ENCODE measurements around the gene SUN2. TPM values are rescaled to one million over a fixed set of nuclear protein-coding genes. Genes with fewer than 3 reads are reported as not detected.

Gene SUN2
- total RNA-seq, 1 experiment from 2014 or later = 45.1 TPM

DNA sequence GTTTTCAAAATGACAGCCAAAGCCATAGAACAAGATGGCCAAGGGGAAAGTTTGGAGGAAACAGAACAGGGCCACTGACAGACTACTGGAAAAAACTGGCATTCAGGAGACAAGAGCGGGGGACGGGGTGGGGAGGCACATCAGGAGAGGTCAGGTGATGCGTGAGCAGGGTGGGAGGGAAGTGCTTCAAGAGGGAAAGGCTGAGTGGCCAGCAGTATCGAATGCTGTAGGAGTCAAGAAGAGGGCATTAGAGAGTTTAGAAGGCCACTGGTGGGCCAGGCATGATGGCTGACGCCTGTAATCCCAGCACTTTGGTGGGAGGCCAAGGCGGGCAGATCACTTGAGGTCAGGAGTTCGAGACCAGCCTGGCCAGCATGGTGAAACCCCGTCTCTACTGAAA is 41.9 kb downstream of the SUN2 start:
- BruUV-seq (replicated peaks) = no TSS peak
- TF ChIP-seq, protein P1, sequence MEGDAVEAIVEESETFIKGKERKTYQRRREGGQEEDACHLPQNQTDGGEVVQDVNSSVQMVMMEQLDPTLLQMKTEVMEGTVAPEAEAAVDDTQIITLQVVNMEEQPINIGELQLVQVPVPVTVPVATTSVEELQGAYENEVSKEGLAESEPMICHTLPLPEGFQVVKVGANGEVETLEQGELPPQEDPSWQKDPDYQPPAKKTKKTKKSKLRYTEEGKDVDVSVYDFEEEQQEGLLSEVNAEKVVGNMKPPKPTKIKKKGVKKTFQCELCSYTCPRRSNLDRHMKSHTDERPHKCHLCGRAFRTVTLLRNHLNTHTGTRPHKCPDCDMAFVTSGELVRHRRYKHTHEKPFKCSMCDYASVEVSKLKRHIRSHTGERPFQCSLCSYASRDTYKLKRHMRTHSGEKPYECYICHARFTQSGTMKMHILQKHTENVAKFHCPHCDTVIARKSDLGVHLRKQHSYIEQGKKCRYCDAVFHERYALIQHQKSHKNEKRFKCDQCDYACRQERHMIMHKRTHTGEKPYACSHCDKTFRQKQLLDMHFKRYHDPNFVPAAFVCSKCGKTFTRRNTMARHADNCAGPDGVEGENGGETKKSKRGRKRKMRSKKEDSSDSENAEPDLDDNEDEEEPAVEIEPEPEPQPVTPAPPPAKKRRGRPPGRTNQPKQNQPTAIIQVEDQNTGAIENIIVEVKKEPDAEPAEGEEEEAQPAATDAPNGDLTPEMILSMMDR (IDR thresholded peaks at IDR 0.05) = no peak
- TF ChIP-seq SIN3A (IDR thresholded peaks at IDR 0.05; ENCODE audit: borderline replicate concordance, insufficient read depth, low read depth, low read length) (no peak), POLR2AphosphoS5 (IDR thresholded peaks at IDR 0.05; ENCODE audit: low read depth, low read length) (no peak), TCF7L2 (IDR thresholded peaks at IDR 0.05; ENCODE audit: low read depth, low read length) (no peak)
- TF ChIP-seq, protein P2, sequence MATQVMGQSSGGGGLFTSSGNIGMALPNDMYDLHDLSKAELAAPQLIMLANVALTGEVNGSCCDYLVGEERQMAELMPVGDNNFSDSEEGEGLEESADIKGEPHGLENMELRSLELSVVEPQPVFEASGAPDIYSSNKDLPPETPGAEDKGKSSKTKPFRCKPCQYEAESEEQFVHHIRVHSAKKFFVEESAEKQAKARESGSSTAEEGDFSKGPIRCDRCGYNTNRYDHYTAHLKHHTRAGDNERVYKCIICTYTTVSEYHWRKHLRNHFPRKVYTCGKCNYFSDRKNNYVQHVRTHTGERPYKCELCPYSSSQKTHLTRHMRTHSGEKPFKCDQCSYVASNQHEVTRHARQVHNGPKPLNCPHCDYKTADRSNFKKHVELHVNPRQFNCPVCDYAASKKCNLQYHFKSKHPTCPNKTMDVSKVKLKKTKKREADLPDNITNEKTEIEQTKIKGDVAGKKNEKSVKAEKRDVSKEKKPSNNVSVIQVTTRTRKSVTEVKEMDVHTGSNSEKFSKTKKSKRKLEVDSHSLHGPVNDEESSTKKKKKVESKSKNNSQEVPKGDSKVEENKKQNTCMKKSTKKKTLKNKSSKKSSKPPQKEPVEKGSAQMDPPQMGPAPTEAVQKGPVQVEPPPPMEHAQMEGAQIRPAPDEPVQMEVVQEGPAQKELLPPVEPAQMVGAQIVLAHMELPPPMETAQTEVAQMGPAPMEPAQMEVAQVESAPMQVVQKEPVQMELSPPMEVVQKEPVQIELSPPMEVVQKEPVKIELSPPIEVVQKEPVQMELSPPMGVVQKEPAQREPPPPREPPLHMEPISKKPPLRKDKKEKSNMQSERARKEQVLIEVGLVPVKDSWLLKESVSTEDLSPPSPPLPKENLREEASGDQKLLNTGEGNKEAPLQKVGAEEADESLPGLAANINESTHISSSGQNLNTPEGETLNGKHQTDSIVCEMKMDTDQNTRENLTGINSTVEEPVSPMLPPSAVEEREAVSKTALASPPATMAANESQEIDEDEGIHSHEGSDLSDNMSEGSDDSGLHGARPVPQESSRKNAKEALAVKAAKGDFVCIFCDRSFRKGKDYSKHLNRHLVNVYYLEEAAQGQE (IDR thresholded peaks at IDR 0.05; ENCODE audit: insufficient read depth in 1 of 2, low read depth in 2 of 2, low read length in 1 of 2) = no peak
- Histone ChIP-seq H3K4me1 (ENCODE audit: control insufficient read depth, insufficient read depth, low read length) (peaks cover 4% of the 10 kb centered on the region), H3K36me3 (ENCODE audit: control insufficient read depth, insufficient read depth, low read length) (no peaks in the 10 kb centered on the region), H3K9me3 (ENCODE audit: control insufficient read depth, insufficient read depth, low read depth, low read length) (no peaks in the 10 kb centered on the region), H3K27me3 (ENCODE audit: control insufficient read depth, insufficient read depth, low read length) (no peaks in the 10 kb centered on the region), H3K27ac (ENCODE audit: low read length) (no peak overlapping the region), H3K4me3 (ENCODE audit: low read depth in 2 of 2, low read length in 2 of 2) (no peak overlapping the region)
- CTCF ChIA-PET = no interaction called here
- intact Hi-C loops (cut with micrococcal nuclease; ENCODE audit: unreplicated experiment) = no loop called here
- POLR2A ChIA-PET = no interaction called here
- ATAC-seq (no peak), DNase-seq (ENCODE audit: low read depth, low spot score) (no peak)
- in situ Hi-C loops (cut with HindIII; ENCODE audit: low pct_unique_long_range_greater_than_20kb, low sequenced_read_pairs) = no loop called here

DNA sequence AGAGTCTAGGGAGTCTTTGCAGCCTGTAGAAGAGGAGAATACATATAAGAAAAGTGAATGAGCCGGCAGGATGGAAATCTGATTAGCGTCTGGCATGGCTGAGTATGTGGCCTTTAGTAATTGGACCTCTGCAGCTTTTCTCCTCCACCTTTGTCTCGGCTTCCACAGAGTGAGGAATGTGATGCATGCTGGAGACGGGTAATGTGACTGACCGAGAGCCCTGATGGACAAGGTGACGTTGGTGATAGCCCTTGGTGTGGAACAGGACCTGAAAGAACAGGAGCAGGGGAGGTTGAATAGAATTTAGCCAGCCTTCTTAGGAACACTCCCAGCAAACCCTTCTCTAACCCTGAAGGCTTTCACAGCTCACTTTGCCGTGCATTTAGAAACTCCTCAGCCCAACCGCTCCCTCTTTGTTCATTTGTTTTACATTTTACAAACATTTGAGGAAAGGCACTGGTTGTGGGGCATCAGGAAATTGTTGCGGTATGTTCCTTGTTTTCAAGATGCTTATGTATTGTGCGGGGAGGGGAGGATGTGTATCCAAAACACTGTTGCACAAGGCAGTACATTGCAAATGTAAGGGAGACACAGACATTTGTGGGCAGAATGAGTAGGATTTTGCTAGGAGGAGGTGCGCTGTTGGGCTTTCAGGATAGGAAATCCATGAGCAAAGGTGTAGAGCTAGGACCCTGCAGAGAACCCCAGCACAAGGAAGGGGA is 43.2 kb downstream of the SUN2 start:
- ChIA-PET CTCF (no interaction called here), POLR2A (no interaction called here)
- Histone ChIP-seq H3K27ac (ENCODE audit: low read length) (no peak overlapping the region), H3K4me3 (ENCODE audit: low read depth in 2 of 2, low read length in 2 of 2) (no peak overlapping the region), H3K4me1 (ENCODE audit: control insufficient read depth, insufficient read depth, low read length) (peaks cover 7% of the 10 kb centered on the region), H3K27me3 (ENCODE audit: control insufficient read depth, insufficient read depth, low read length) (no peaks in the 10 kb centered on the region), H3K9me3 (ENCODE audit: control insufficient read depth, insufficient read depth, low read depth, low read length) (no peaks in the 10 kb centered on the region), H3K36me3 (ENCODE audit: control insufficient read depth, insufficient read depth, low read length) (no peaks in the 10 kb centered on the region)
- in situ Hi-C loops (cut with HindIII; ENCODE audit: low pct_unique_long_range_greater_than_20kb, low sequenced_read_pairs) = no loop called here
- TF ChIP-seq, protein P1 (IDR thresholded peaks at IDR 0.05) = no peak
- intact Hi-C loops (cut with micrococcal nuclease; ENCODE audit: unreplicated experiment) = no loop called here
- DNase-seq (ENCODE audit: low read depth, low spot score) = no peak
- no TSS peak for BruUV-seq (replicated peaks)
- ATAC-seq = no peak
